Mesenchymal stem cell (in vitro differentiated cells and primary cell): Measurements from ENCODE around the gene CHMP4A.

Experiments used
- DNase-seq: peaks from one replicate; pipeline ENCODE4 v3.0.0-alpha.2; 2013
- H2AFZ ChIP-seq: one replicate; pipeline ENCODE4 v1.6.1; 2013; ENCODE audit warnings: low read depth, mild to moderate bottlenecking, control low read depth, inconsistent platforms, low read length, moderate library complexity
- H2AK5ac ChIP-seq: 2 replicates; pipeline ENCODE4 v1.6.1; 2013; ENCODE audit warnings: low read length, moderate library complexity, mild to moderate bottlenecking, inconsistent platforms; ENCODE audit not compliant: severe bottlenecking
- H2BK120ac ChIP-seq: one replicate; pipeline ENCODE4 v1.6.1; 2013; ENCODE audit warnings: low read depth, mild to moderate bottlenecking, inconsistent platforms, low read length, moderate library complexity
- H2BK12ac ChIP-seq, 2 experiments: one replicate each; pipeline ENCODE4 v1.6.1; 2013; ENCODE audit warnings: inconsistent platforms in 2 of 2, low read length in 2 of 2, mild to moderate bottlenecking in 2 of 2, moderate library complexity in 2 of 2, control low read depth in 1 of 2
- H2BK15ac ChIP-seq: one replicate; pipeline ENCODE4 v1.6.1; 2013; ENCODE audit warnings: mild to moderate bottlenecking, low read depth, inconsistent platforms; ENCODE audit not compliant: poor library complexity, severe bottlenecking
- H2BK5ac ChIP-seq: 2 replicates; pipeline ENCODE4 v1.6.1; 2013; ENCODE audit warnings: low read depth, mild to moderate bottlenecking, low read length, control low read depth, inconsistent platforms; ENCODE audit not compliant: poor library complexity, severe bottlenecking
- H3K14ac ChIP-seq, 2 experiments: one replicate each; pipeline ENCODE4 v1.6.1; 2013; ENCODE audit warnings: inconsistent platforms in 2 of 2, low read length in 2 of 2, control low read depth in 1 of 2, mild to moderate bottlenecking in 1 of 2, moderate library complexity in 1 of 2
- H3K18ac ChIP-seq, 2 experiments: one replicate each; pipeline ENCODE4 v1.6.1; 2013; ENCODE audit warnings: inconsistent platforms in 2 of 2, low read length in 2 of 2, control low read depth in 1 of 2, low read depth in 1 of 2, mild to moderate bottlenecking in 1 of 2
- H3K23ac ChIP-seq, 2 experiments: one replicate each; pipeline ENCODE4 v1.6.1; 2013; ENCODE audit warnings: inconsistent platforms in 2 of 2, low read length in 2 of 2, mild to moderate bottlenecking in 2 of 2, moderate library complexity in 2 of 2, control low read depth in 1 of 2
- H3K27ac ChIP-seq: 2 replicates; pipeline ENCODE4 v1.5.1; 2013; ENCODE audit warnings: mild to moderate bottlenecking, moderate library complexity, low read length, control low read depth, inconsistent platforms; ENCODE audit not compliant: poor library complexity, severe bottlenecking
- H3K27me3 ChIP-seq, 2 experiments: 2 replicates each; pipeline versions ENCODE4 v1.6.1 to v1.7.0; 2013; ENCODE audit warnings: low read length in 2 of 2, mild to moderate bottlenecking in 2 of 2, moderate library complexity in 2 of 2, control low read depth in 1 of 2, inconsistent platforms in 1 of 2; ENCODE audit not compliant: control insufficient read depth in 1 of 2, insufficient read depth in 1 of 2
- H3K36me3 ChIP-seq, 2 experiments: 2 replicates each; pipeline versions ENCODE4 v1.6.1 to v1.7.0; 2013; ENCODE audit warnings: low read length in 2 of 2, control low read depth in 1 of 2, inconsistent platforms in 1 of 2, low read depth in 1 of 2, mild to moderate bottlenecking in 1 of 2; ENCODE audit not compliant: insufficient read depth in 2 of 2, control insufficient read depth in 1 of 2
- H3K4ac ChIP-seq, 2 experiments: one replicate each; pipeline ENCODE4 v1.6.1; 2013; ENCODE audit warnings: inconsistent platforms in 2 of 2, low read length in 2 of 2, mild to moderate bottlenecking in 2 of 2, moderate library complexity in 2 of 2, control low read depth in 1 of 2, low read depth in 1 of 2
- H3K4me1 ChIP-seq: 2 replicates; pipeline ENCODE4 v1.6.1; 2013; ENCODE audit warnings: low read depth, low read length, control low read depth; ENCODE audit not compliant: control insufficient read depth, insufficient read depth
- H3K4me2 ChIP-seq: 2 replicates; pipeline ENCODE4 v1.6.1; 2013; ENCODE audit warnings: low read length, mild to moderate bottlenecking, inconsistent platforms; ENCODE audit not compliant: poor library complexity, severe bottlenecking
- H3K4me3 ChIP-seq, 2 experiments: 2 replicates each; pipeline versions ENCODE4 v1.5.1 to v1.7.0; 2013; ENCODE audit warnings: low read length in 2 of 2, mild to moderate bottlenecking in 2 of 2, control low read depth in 1 of 2, low read depth in 1 of 2; ENCODE audit not compliant: insufficient read depth in 1 of 2
- H3K79me1 ChIP-seq: replicated peaks from 2 replicates; pipeline ENCODE4 v1.6.1; 2013; ENCODE audit warnings: mild to moderate bottlenecking, control low read depth, low read length, inconsistent platforms; ENCODE audit not compliant: poor library complexity, severe bottlenecking
- H3K9ac ChIP-seq: 2 replicates; pipeline ENCODE4 v1.7.0; 2013; ENCODE audit warnings: mild to moderate bottlenecking, low read length, moderate library complexity
- H3K9me3 ChIP-seq: 2 replicates; pipeline ENCODE4 v1.7.0; 2013; ENCODE audit warnings: mild to moderate bottlenecking, low read length; ENCODE audit not compliant: control insufficient read depth
- H4K8ac ChIP-seq: one replicate; pipeline ENCODE4 v1.6.1; 2013; ENCODE audit warnings: inconsistent platforms, mild to moderate bottlenecking, low read length, moderate library complexity
- H4K91ac ChIP-seq: one replicate; pipeline ENCODE4 v1.6.1; 2013; ENCODE audit warnings: mild to moderate bottlenecking, low read length, inconsistent platforms
- WGBS: methylation state at CpG from one replicate; pipeline ENCODE4 v1.1.7; 2013; ENCODE audit warnings: mixed read lengths; 5-methylcytosine and 5-hydroxymethylcytosine counted together

CHMP4A gene

DNA sequence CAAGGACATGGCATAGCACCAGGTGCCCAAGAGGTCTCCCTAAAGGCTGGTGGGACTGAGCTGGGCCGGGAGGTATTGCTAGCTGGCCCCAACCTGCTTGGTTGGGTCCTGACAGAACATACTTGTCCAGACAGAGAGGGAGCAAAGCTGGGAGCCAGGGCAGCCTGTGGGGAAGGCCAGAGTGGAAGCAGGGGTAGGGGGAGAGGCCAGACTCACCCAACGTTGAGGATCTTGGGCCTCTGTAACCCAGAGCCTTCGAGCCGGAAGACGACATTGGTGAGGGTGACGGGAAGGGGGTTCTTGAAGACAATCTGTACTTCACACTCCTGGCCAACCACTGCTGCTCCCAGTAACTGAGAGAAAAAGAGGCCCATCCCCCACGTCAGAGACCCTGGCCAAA is 40.6 kb upstream of the CHMP4A start:
- no peak overlapping the region for H4K91ac ChIP-seq
- peaks cover 18 to 28% of the 10 kb centered on the region in 2 experiments for H3K36me3 ChIP-seq
- no peaks in the 10 kb centered on the region for H3K9me3 ChIP-seq
- no peak overlapping the region for H2BK12ac ChIP-seq
- H3K18ac ChIP-seq: no peak overlapping the region
- H2AK5ac ChIP-seq: no peak overlapping the region
- no peak overlapping the region for H3K4me3 ChIP-seq
- no peak overlapping the region for H3K23ac ChIP-seq
- peaks cover 8% of the 10 kb centered on the region for H3K4me1 ChIP-seq
- H3K79me1 ChIP-seq: no peaks in the 10 kb centered on the region
- no peak overlapping the region for H3K4me2 ChIP-seq
- no peak overlapping the region for H3K9ac ChIP-seq
- no peak overlapping the region for H3K14ac ChIP-seq
- H2AFZ ChIP-seq: no peak overlapping the region
- H4K8ac ChIP-seq: no peak overlapping the region
- H3K4ac ChIP-seq: no peak overlapping the region
- 89% methylated on average over 7 of the region's 7 CpGs for WGBS
- H2BK120ac ChIP-seq: no peak overlapping the region
- DNase-seq: no peak
- H3K27me3 ChIP-seq: no peaks in the 10 kb centered on the region
- no peak overlapping the region for H2BK5ac ChIP-seq
- H2BK15ac ChIP-seq: no peak overlapping the region
- no peak overlapping the region for H3K27ac ChIP-seq

GRCh38 chr14:24252289-24253124 is 39.2 kb upstream of the CHMP4A start:
- 87% methylated on average over 11 of the region's 11 CpGs for WGBS
- no peak overlapping the region for H2BK12ac ChIP-seq
- no peak overlapping the region for H2BK15ac ChIP-seq
- H3K4me3 ChIP-seq: no peak overlapping the region
- no peak overlapping the region for H2BK5ac ChIP-seq
- no peaks in the 10 kb centered on the region for H3K79me1 ChIP-seq
- no peak overlapping the region for H2AFZ ChIP-seq
- H3K36me3 ChIP-seq: peaks cover 18 to 22% of the 10 kb centered on the region in 2 experiments
- H3K18ac ChIP-seq: no peak overlapping the region
- no peak overlapping the region for H2BK120ac ChIP-seq
- no peak overlapping the region for H3K9ac ChIP-seq
- no peak overlapping the region for H2AK5ac ChIP-seq
- no peak overlapping the region for H3K27ac ChIP-seq
- peak overlapping the region; percentile 39 for H4K8ac ChIP-seq
- no peak overlapping the region for H3K14ac ChIP-seq
- no peaks in the 10 kb centered on the region for H3K27me3 ChIP-seq
- H4K91ac ChIP-seq: no peak overlapping the region
- no peaks in the 10 kb centered on the region for H3K9me3 ChIP-seq
- H3K4me2 ChIP-seq: no peak overlapping the region
- H3K4ac ChIP-seq: no peak overlapping the region
- DNase-seq: no peak
- H3K23ac ChIP-seq: no peak overlapping the region
- peaks cover 8% of the 10 kb centered on the region for H3K4me1 ChIP-seq

DNA sequence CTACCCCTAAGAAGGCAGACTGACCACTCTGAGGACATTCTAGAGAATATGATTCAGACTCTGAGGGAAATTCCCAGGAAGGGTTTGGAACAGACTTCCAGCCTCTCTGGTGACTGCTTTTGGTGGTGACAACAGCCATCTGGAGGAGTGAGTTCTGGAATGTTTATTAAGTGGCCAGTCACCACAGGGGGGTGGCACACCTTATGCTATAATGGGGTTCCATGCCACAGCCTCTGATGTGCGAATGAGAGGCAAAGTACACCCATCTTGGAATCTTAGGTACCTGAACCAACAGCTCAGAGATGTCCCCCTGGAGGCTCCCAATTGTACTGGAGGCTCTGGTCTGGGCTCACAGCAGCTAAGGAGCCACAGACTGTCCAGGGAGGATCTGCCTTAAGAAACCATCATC is 38.6 kb upstream of the CHMP4A start:
- no peak overlapping the region for H4K91ac ChIP-seq
- H2AK5ac ChIP-seq: no peak overlapping the region
- no peaks in the 10 kb centered on the region for H3K9me3 ChIP-seq
- peaks cover 8% of the 10 kb centered on the region for H3K4me1 ChIP-seq
- H4K8ac ChIP-seq: no peak overlapping the region
- no peak overlapping the region for H2BK15ac ChIP-seq
- peak; percentile 78 for DNase-seq
- H2BK5ac ChIP-seq: no peak overlapping the region
- no peak overlapping the region for H3K9ac ChIP-seq
- H3K4ac ChIP-seq: no peak overlapping the region
- no peak overlapping the region for H3K23ac ChIP-seq
- H3K79me1 ChIP-seq: no peaks in the 10 kb centered on the region
- H3K36me3 ChIP-seq: peaks cover 18 to 22% of the 10 kb centered on the region in 2 experiments
- H3K27ac ChIP-seq: no peak overlapping the region
- no peaks in the 10 kb centered on the region for H3K27me3 ChIP-seq
- H2BK12ac ChIP-seq: no peak overlapping the region
- no peak overlapping the region for H3K18ac ChIP-seq
- H2BK120ac ChIP-seq: no peak overlapping the region
- no peak overlapping the region for H3K4me2 ChIP-seq
- 73% methylated on average over 1 of the region's 1 CpG for WGBS
- H3K14ac ChIP-seq: no peak overlapping the region
- no peak overlapping the region for H3K4me3 ChIP-seq
- no peak overlapping the region for H2AFZ ChIP-seq

- no peaks in the 10 kb centered on the region for H3K27me3 ChIP-seq
- no peak overlapping the region for H3K14ac ChIP-seq
- WGBS: 71% methylated on average over 4 of the region's 4 CpGs
These were observed 37.1 kb upstream of the CHMP4A start for GRCh38 chr14:24250354-24250753.

More at GRCh38 chr14:24250354-24250753, 37.1 kb upstream of the CHMP4A start:
- no peak overlapping the region for H2AK5ac ChIP-seq
- no peak overlapping the region for H3K4ac ChIP-seq
- H2BK15ac ChIP-seq: no peak overlapping the region
- H3K27ac ChIP-seq: no peak overlapping the region
- no peaks in the 10 kb centered on the region for H3K9me3 ChIP-seq
- no peak for DNase-seq
- peaks cover 13 to 20% of the 10 kb centered on the region in 2 experiments for H3K36me3 ChIP-seq
- H3K4me2 ChIP-seq: no peak overlapping the region
- H3K4me1 ChIP-seq: peaks cover 8% of the 10 kb centered on the region
- no peak overlapping the region for H3K4me3 ChIP-seq
- H4K8ac ChIP-seq: no peak overlapping the region
- H3K23ac ChIP-seq: no peak overlapping the region
- H2BK5ac ChIP-seq: no peak overlapping the region
- H2BK120ac ChIP-seq: no peak overlapping the region
- no peak overlapping the region for H2BK12ac ChIP-seq
- H3K9ac ChIP-seq: no peak overlapping the region
- H4K91ac ChIP-seq: no peak overlapping the region
- H3K79me1 ChIP-seq: no peaks in the 10 kb centered on the region
- H3K18ac ChIP-seq: no peak overlapping the region
- no peak overlapping the region for H2AFZ ChIP-seq
